KOPT-K1 (cell line): ENCODE data around the gene AARSD1.
"Not testable (repeated sequence)": the region's sequence is repeated elsewhere in the genome, so short reads cannot be mapped to it uniquely, and the experiment has no call there.

Source experiments
- H3K27ac ChIP-seq: fragments of 200-600 bp; sonication (generic); 2 replicates; pipeline ENCODE4 v1.5.1; 2016; ENCODE audit warnings: antibody characterized with exemption, mild to moderate bottlenecking, low read depth, low read length; ENCODE audit not compliant: poor library complexity, severe bottlenecking
- H3K36me3 ChIP-seq: fragments of 200-600 bp; sonication (generic); 2 replicates; pipeline ENCODE4 v1.5.1; 2017; ENCODE audit warnings: antibody characterized with exemption, mild to moderate bottlenecking, low read length, moderate library complexity; ENCODE audit not compliant: insufficient read depth
- H3K9me3 ChIP-seq: fragments of 200-600 bp; sonication (generic); 2 replicates; pipeline ENCODE4 v1.5.1; 2017; ENCODE audit warnings: antibody characterized with exemption, low read length, mild to moderate bottlenecking; ENCODE audit not compliant: insufficient read depth, poor library complexity, severe bottlenecking

Gene AARSD1, protein sequence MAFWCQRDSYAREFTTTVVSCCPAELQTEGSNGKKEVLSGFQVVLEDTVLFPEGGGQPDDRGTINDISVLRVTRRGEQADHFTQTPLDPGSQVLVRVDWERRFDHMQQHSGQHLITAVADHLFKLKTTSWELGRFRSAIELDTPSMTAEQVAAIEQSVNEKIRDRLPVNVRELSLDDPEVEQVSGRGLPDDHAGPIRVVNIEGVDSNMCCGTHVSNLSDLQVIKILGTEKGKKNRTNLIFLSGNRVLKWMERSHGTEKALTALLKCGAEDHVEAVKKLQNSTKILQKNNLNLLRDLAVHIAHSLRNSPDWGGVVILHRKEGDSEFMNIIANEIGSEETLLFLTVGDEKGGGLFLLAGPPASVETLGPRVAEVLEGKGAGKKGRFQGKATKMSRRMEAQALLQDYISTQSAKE

DNA sequence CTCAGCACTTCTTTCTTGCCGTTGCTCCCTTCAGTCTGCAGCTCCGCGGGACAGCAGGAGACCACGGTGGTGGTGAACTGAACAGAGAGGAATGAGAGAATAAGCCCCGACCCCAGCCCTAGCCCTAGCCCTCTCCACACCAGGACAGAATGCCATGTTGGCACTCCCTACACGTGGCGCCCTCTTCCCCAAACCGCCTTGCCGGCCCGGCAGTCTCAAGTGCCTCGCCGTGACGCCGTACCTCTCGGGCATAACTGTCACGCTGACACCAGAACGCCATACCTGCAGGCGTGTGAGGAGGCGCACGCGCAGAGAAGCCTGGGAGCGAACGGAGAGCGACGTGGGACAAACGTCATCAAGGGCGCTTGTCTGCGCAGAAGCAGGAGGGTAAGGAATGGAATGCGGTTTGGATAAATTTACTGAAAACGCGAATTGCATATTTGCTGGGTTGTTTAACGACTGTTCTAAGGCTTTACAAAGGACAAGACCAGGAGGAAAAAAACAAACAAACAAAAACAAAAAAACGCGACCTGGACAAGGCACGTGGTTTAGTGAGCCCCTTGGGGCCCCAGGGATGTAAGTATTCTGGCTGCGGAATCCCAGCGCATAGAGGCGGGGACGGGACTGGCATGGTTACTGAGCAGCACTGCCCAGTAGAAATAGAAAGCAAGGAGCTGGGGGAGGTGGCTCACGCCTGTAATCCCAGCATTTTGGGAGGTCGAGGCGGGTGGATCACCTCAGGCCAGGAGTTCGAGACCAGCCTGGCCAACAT, at the start of gene AARSD1:
TSS of gene AARSD1 (minus strand) at position 294 of the 772 bp plus-strand sequence. CDS start at position 280, 14 bp downstream.
- peak within 1 kb of the TSS; percentile 72 for H3K27ac ChIP-seq
- H3K9me3 ChIP-seq: no peaks in the 10 kb centered on the region
- peaks cover 34% of the 10 kb centered on the region for H3K36me3 ChIP-seq

DNA sequence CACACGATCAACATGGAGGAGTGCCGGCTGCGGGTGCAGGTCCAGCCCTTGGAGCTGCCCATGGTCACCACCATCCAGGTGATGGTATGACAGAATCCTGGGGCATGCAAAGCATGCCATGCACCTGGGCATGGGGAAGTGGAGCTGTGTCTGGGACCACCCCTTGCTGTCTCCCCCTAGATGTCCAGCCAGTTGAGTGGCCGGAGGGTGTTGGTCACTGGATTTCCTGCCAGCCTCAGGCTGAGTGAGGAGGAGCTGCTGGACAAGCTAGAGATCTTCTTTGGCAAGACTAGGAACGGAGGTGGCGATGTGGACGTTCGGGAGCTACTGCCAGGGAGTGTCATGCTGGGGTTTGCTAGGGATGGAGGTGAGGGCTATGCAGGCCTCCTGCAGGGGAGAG, 49.0 kb upstream of the AARSD1 start:
- Histone ChIP-seq H3K36me3 (peaks cover 43% of the 10 kb centered on the region), H3K9me3 (no peaks in the 10 kb centered on the region), H3K27ac (no peak overlapping the region)

DNA sequence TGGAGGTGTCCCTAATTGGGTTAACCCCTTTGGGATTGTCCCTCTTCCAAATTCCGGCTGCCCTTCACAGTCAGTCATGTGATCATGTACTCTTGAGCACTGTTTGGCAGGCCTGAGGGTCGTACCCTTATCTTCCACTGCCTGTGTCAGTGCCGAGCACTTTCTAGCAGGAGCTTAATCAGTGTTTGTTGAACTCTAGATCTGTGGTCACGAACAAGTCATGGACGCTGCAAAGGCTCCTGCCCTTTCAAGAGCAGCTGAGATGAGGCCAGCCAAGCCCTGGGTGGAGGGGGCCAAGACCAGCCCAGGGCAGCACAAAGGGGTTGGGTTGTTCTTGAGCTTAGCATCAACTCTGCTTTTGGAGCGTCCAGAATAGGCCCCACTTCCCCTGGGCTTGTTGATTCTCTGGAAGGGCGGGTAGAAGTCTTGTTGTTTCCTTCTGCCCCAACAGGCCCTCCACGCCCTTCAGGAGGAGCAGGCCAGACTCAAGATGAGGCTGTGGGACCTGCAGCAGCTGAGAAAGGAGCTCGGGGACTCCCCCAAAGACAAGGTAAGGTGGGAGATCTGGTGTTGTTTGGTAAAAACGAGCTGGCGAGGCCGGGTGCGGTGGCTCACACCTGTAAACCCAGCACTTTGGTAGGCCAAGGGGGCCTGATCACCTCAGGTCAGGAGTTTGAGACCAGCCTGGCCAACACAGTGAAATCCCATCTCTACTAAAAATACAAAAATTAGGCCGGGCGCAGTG, 47.6 kb upstream of the AARSD1 start:
- H3K27ac ChIP-seq: no peak overlapping the region
- H3K36me3 ChIP-seq: peaks cover 37% of the 10 kb centered on the region
- no peaks in the 10 kb centered on the region for H3K9me3 ChIP-seq

DNA sequence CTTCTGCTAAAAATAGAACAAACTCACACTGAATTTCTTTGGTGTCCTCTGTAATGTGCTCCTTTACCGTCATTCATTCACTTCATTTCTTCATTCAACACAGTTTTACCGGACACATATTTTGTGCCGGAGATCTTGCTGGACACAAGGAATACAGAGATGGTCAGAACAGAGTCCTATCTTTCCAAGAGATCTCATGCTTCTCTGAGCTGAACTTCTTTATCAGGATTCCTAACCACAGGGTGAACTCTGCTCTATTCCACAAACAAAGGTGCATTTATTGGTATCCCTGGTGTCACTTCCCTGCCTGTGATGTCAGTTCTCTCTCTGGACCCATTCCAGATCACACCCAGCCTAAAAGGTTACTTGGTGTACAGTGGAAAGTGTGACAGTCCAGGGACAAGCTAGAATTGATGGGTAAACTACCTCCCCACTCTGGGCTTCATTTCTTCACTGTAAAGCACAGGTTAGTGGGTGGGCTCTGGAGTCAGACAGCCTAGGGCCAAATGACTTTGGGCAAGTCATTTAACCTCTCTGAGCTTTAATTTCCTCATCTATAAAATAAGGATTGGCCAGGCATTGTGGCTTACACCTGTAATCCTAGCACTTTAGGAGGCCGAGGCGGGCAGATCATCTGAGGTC, 46.5 kb upstream of the AARSD1 start:
- H3K9me3 ChIP-seq: no peaks in the 10 kb centered on the region
- H3K36me3 ChIP-seq: peaks cover 30% of the 10 kb centered on the region
- H3K27ac ChIP-seq: no peak overlapping the region

DNA sequence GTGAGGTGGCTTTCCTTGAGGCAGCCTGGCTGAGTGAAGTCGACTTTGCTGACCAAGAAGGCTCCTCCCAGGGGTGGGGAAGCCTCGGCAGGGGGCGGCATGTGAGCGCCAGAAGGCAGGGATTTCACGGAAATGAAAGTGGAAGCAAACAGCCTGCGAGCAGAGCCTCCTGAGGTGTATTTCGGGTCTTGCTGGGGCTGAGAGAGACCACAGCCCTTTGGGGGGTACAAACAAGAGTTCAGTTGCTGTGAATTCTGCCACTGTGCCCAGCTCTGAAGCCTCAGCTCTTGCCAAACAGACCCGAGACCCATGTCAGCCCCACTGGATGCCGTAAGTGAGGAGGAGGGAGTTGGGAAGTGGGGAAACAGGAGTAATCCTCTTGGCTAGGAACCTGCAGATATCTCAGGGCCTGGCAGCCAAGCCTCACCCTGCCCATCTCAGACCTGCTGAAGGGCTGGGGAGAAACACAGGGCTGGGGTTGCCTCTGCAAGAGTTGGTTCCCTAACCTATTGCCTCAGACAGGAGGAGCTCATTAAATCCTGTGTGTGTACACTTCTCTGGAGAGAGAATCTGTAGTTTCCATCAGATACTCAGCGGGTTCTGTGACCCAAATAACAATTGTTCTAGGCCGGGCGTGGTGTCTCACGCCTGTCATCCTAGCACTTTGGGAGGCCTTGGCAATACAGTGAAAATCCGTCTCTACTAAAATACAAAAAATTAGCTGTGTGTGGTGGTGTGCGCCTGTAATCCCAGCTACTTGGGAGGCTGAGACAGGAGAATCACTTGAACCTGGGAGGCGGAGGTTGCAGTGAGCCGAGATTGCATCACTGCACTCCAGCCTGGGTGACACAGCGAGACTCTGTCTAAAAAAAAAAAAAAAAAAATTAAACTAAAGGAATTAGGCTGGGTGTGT, 42.6 kb upstream of the AARSD1 start, which contains the start of gene IFI35:
TSS of gene IFI35 (plus strand) at position 146 of the 913 bp plus-strand sequence. CDS start at position 310, 164 bp downstream.
- Histone ChIP-seq H3K27ac (peak within 1 kb of the TSS; percentile 79), H3K9me3 (no peaks in the 10 kb centered on the region), H3K36me3 (peaks cover 40% of the 10 kb centered on the region)

DNA sequence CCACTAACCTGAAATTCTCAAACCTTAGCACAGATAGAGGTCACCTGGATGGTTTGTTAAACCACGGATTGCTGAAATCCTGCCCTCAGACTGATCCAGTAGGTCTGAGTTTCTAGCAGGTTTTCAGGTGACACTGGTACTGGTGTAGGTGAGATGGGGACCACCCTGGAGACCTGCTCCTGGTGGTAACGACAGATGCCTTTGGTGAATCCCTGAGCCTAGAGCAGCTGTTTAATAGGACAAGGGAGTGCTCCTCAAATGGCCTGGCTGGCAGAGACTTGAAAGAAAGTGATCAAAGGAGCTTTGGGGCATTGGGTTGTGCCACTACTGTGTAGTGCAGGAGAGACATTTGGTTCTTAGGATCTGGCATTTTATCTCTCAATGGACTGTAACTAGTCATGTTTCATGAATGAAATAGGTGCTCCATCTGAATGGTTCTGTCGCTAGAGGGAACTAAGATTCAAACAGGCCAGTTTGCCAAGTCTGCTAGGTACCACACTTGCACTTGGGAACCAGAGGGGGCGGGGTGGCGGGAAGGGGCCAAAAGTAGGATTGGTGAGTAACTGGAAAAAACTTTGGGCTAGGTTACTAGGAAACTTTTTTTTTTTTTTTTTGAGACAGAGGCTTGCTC, 39.4 kb upstream of the AARSD1 start:
- Histone ChIP-seq H3K36me3 (peaks cover 70% of the 10 kb centered on the region), H3K9me3 (no peaks in the 10 kb centered on the region), H3K27ac (no peak overlapping the region)

DNA sequence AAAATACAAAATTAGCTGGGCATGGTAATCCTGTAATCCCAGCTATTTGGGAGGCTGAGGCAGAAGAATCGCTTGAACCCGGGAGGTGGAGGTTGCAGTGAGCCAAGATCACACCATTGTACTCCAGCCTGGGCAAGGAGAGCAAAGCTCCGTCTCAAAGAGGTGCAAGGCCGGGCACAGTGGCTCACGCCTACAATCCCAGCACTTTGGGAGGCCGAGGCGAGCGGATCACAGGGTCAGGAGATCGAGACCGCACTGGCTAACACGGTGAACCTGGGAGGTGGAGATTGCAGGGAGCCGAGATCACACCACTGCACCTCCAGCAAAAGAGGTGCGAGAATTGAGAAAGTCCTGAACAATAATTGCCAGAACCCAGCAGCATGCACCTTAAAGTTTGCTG, 36.6 kb upstream of the AARSD1 start:
- peaks cover 73% of the 10 kb centered on the region for H3K36me3 ChIP-seq
- not testable (repeated sequence) for H3K27ac ChIP-seq, H3K9me3 ChIP-seq

DNA sequence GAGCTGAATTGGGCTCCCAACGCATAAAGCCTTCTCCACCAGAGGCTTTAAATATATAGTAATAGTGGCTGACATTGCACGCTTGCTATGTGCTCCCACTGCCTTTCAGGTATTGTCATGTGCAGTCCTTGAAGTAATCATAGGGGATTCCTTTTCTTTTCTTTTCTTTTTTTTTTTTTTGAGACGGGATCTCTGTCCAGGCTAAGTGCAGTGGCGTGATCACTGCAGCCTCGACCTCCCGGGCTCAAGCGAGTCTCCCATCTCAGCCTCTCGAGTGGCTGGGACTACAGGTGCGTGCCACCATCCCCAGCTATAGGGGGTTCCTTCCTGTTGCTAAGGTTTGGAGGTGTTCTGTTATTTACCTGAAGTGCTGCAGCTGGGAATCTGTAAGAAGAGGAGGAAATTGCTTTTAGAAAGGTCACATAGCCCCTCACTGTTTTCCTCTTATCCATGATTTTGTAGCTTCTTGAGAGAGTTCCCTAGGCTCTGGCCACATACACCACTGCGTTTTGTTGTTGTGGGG, 34.8 kb upstream of the AARSD1 start:
- Histone ChIP-seq H3K9me3 (no peaks in the 10 kb centered on the region), H3K27ac (peak overlapping the region; percentile 78), H3K36me3 (peaks cover 70% of the 10 kb centered on the region)

DNA sequence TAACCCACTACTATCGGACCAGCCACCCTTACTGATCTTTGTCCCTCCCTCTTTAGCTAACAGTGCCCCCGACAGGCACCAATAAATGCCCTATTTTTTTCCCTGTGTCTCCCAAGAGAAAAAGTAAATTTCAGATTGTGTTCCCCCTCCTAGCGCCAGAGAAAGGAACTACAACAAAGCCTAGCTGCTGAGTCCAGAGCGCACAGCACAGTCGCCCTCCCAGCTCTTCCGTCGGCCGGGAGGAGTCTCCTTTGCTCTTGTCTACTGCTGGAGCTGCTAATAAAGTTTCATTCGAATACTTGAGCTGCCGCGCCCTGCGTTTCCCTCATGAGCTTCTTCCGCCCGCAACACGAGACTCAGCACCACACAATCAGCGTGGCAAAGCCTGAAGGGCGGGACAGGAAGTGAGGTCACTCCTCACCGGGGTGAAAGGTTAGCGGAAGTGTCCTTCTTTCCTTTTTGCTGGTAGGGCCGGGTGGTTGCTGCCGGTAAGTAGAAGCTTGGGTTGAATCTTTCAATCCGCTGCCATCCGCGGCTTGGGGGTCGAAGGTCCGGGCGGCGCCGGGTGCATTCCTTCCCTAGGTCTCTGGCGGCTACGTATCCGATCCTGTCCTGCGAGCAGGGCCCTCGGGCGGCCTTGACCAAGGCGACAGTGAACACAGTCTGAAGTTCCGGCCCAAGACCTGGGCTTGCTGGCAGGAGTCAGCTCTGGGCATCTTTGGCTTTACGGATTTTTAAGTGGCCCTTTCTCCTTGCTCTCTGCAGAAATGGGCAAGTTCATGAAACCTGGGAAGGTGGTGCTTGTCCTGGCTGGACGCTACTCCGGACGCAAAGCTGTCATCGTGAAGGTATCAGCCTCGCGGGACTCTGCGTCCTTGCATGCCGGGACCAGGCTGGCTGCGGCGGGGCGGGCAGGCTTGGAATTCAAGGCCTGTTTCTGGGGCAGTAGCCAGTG, 34.0 kb upstream of the AARSD1 start, which contains the start of gene RPL27:
TSS of gene RPL27 (plus strand) at position 436 of the 955 bp plus-strand sequence. CDS start at position 768, 332 bp downstream.
- H3K27ac ChIP-seq: peak within 1 kb of the TSS; percentile 78
- no peaks in the 10 kb centered on the region for H3K9me3 ChIP-seq
- H3K36me3 ChIP-seq: peaks cover 70% of the 10 kb centered on the region

DNA sequence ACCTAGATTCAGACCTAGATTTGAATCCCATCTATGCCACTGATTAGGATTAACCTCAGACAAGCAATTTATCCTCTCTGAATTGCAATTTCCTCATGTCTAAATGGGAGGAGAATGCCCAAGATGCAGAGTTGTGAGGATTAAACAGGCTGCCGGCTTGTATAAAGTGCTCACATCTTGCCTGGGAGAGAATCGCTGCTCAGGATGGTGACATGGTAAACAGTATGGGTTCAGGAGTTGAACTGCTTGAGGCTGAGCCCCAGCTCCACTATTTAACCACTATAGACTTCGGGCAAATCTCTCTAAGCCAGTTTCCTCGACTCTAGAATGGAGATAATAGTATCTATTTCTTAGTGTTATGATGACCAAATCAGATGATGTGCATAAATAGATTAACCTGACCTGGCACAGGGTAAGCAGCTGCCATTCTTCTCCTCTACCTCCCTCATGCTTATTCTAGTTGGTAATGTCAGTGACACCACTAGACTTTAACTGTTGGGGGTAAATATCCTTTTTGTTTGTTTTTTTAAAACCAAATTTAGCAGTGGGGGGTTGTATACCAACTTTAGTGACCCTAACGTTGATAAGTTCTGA, 33.2 kb upstream of the AARSD1 start:
- no peaks in the 10 kb centered on the region for H3K9me3 ChIP-seq
- H3K36me3 ChIP-seq: peaks cover 70% of the 10 kb centered on the region
- H3K27ac ChIP-seq: peak overlapping the region; percentile 24

DNA sequence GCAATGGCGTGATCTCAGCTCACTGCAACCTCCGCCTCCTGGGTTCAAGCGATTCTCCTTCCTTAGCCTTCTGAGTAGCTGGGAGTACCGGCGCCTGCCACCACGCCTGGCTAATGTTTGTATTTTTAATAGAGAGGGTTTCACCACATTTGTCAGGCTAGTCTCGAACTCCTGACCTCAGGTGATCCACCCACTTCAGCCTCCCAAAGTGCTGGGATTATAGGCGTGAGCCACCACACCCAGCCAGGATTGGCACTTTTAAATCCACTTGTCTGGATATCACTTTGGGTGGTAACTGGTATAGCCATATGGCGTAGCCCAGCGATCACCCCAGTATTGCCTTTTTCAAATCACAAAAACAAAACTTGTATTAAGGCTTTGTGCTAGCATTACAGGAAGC, 29.7 kb upstream of the AARSD1 start:
- peaks cover 71% of the 10 kb centered on the region for H3K36me3 ChIP-seq
- not testable (repeated sequence) for H3K27ac ChIP-seq, H3K9me3 ChIP-seq

DNA sequence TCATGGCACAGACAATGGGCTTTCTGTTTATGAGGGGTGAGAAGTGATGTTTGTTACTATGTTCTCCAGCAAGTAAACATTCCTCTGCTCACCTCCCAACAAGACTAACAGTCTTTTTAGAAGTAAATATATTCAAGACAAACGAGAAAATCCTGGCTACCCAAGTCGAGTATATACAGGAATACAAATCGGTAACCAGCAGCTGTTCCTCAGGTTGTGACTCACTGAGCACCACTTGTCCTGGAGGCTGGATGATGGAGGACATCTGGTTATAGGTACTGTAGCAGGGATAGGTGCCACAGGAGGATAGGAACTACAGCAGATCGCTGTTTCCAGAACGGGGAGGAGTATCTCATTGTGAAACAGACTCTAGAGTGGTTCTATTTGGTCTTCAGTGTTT, 28.6 kb upstream of the AARSD1 start:
- Histone ChIP-seq H3K9me3 (no peaks in the 10 kb centered on the region), H3K27ac (no peak overlapping the region), H3K36me3 (peaks cover 76% of the 10 kb centered on the region)
